ENCODE measurements around the gene THSD4. TPM values are rescaled to one million over a fixed set of nuclear protein-coding genes. Genes with fewer than 3 reads are reported as not detected.

THSD4 gene
- total RNA-seq, 1 experiment from 2014 or later = 24.2 TPM

DNA sequence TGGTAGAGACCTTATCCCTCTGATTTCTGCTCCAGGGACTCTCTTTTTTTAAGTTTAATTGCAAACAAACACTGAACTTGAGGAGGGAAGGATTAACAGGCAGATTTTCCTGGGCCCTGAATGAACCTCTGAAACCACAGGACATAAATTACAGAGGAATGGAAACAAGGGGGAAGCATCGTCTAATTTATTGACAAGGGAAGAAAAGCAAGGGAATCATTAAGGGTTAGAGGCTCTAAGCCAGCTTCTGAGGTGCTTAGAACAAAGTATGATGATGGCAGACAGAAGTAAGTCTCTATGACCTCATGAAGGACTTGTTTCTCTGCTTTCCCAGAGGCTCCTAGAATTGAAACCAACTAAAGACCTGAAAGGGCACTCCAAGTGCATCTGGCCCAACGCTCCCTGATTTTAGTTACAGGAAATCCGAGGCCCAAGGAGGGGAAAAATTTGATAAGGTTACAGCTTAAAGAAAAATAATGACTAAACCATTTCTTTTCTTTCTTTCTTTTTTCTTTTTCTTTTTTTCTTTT, 450.4 kb downstream of the THSD4 start:
- CTCF ChIA-PET = no interaction called here
- intact Hi-C loops (cut with micrococcal nuclease; ENCODE audit: unreplicated experiment) = no loop called here
- peaks cover 12% of the 10 kb centered on the region for H3K4me1 Mint-ChIP-seq (ENCODE audit: low read depth, unreplicated experiment)
- no peaks in the 10 kb centered on the region for H3K36me3 Mint-ChIP-seq (ENCODE audit: insufficient read depth, unreplicated experiment)
- no peak overlapping the region for H3K27ac Mint-ChIP-seq (ENCODE audit: unreplicated experiment)
- no peaks in the 10 kb centered on the region for H3K9me3 Mint-ChIP-seq (ENCODE audit: low read depth, unreplicated experiment)
- BruUV-seq (replicated peaks) = no TSS peak
- DNase-seq = no peak
- no peaks in the 10 kb centered on the region for H3K27me3 Mint-ChIP-seq (ENCODE audit: unreplicated experiment)
- H3K4me3 Mint-ChIP-seq (ENCODE audit: low read depth, unreplicated experiment) = no peak overlapping the region
- TF ChIP-seq, protein P1, sequence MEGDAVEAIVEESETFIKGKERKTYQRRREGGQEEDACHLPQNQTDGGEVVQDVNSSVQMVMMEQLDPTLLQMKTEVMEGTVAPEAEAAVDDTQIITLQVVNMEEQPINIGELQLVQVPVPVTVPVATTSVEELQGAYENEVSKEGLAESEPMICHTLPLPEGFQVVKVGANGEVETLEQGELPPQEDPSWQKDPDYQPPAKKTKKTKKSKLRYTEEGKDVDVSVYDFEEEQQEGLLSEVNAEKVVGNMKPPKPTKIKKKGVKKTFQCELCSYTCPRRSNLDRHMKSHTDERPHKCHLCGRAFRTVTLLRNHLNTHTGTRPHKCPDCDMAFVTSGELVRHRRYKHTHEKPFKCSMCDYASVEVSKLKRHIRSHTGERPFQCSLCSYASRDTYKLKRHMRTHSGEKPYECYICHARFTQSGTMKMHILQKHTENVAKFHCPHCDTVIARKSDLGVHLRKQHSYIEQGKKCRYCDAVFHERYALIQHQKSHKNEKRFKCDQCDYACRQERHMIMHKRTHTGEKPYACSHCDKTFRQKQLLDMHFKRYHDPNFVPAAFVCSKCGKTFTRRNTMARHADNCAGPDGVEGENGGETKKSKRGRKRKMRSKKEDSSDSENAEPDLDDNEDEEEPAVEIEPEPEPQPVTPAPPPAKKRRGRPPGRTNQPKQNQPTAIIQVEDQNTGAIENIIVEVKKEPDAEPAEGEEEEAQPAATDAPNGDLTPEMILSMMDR (IDR thresholded peaks at IDR 0.05; ENCODE audit: unreplicated experiment) = no peak

DNA sequence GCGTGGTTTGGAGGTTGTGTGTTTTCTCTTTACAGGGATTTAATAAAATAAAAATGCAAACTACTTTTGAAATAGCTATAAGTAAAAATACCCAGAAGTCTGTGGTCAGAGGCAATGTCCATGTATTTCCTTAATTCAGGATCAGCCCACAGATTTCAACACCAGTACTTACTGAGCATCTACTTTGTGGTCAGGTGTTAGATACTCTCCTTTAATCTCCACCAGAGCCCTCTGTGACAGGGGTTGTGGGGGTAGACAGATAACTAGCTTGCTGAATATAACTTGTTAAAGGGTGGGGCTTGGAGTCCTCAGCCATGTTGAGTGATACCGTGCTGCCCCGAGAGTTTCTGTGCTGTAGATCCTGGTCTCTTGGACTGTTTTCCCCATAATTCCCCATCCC, 451.0 kb downstream of the THSD4 start:
- no peaks in the 10 kb centered on the region for H3K9me3 Mint-ChIP-seq (ENCODE audit: low read depth, unreplicated experiment)
- H3K4me1 Mint-ChIP-seq (ENCODE audit: low read depth, unreplicated experiment) = peaks cover 10% of the 10 kb centered on the region
- BruUV-seq (replicated peaks) = no TSS peak
- intact Hi-C loops (cut with micrococcal nuclease; ENCODE audit: unreplicated experiment) = no loop called here
- H3K36me3 Mint-ChIP-seq (ENCODE audit: insufficient read depth, unreplicated experiment) = no peaks in the 10 kb centered on the region
- no peak overlapping the region for H3K4me3 Mint-ChIP-seq (ENCODE audit: low read depth, unreplicated experiment)
- DNase-seq = no peak
- CTCF ChIA-PET = no interaction called here
- no peak overlapping the region for H3K27ac Mint-ChIP-seq (ENCODE audit: unreplicated experiment)
- TF ChIP-seq, protein P1 (IDR thresholded peaks at IDR 0.05; ENCODE audit: unreplicated experiment) = no peak
- H3K27me3 Mint-ChIP-seq (ENCODE audit: unreplicated experiment) = no peaks in the 10 kb centered on the region

DNA sequence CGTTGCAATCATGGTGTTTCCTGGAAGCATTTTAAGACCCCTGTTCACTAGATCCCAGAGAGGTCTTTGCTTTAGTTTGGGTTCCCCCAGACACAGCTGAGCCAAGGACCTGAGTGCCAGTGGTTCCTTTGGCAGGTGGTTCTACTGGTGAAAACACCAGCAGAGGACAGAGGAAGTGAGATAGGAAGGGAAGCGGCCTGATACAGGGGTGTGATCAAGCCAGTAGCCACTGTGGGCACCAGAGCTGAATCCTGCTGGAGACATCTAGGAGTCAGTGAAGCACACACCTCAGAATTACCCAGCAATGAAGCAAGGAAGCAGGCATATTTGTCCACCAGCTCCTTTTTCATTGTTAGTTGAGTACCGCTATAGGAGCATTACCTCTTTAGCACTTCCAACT, 451.9 kb downstream of the THSD4 start:
- CTCF ChIA-PET = interaction anchor here (0.6 to 0.8 kb wide), 2 partner anchors 19 to 448 kb away, joined by 3 to 6 read pairs; no protein-coding TSS in a partner anchor
- no TSS peak for BruUV-seq (replicated peaks)

DNA sequence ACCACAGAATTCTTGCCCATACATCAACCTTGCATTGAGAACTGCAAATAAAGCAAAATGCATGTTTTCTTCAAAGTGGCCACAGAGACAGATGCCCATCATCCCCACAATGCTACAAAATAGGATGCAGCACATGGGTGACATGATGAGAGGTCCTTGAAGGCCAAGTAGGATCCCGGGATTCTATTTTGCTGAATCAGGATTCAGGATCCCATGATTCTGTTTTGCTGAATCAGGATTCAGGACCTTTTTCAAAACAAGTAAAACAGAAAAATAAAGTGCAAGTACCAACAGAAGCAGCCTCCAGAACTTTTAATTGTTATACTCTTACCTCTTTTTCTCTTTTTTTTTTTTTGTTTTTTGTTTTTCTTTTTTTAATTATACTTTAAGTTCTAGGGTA, 453.0 kb downstream of the THSD4 start:
- H3K4me3 Mint-ChIP-seq (ENCODE audit: low read depth, unreplicated experiment) = no peak overlapping the region
- CTCF ChIA-PET = interaction anchor here (0.7 kb wide), 1 partner anchor 11 kb away, joined by 3 read pairs; no protein-coding TSS in a partner anchor
- no TSS peak for BruUV-seq (replicated peaks)
- H3K27ac Mint-ChIP-seq (ENCODE audit: unreplicated experiment) = no peak overlapping the region
- no peaks in the 10 kb centered on the region for H3K9me3 Mint-ChIP-seq (ENCODE audit: low read depth, unreplicated experiment)
- H3K4me1 Mint-ChIP-seq (ENCODE audit: low read depth, unreplicated experiment) = peaks cover 11% of the 10 kb centered on the region
- TF ChIP-seq, protein P1 (IDR thresholded peaks at IDR 0.05; ENCODE audit: unreplicated experiment) = no peak
- intact Hi-C loops (cut with micrococcal nuclease; ENCODE audit: unreplicated experiment) = no loop called here
- no peaks in the 10 kb centered on the region for H3K36me3 Mint-ChIP-seq (ENCODE audit: insufficient read depth, unreplicated experiment)
- H3K27me3 Mint-ChIP-seq (ENCODE audit: unreplicated experiment) = no peaks in the 10 kb centered on the region
- no peak for DNase-seq

More for the DNA sequence above, 451.9 kb downstream of the THSD4 start:
- Mint-ChIP-seq H3K27me3 (ENCODE audit: unreplicated experiment) (no peaks in the 10 kb centered on the region), H3K9me3 (ENCODE audit: low read depth, unreplicated experiment) (no peaks in the 10 kb centered on the region), H3K4me3 (ENCODE audit: low read depth, unreplicated experiment) (no peak overlapping the region), H3K36me3 (ENCODE audit: insufficient read depth, unreplicated experiment) (no peaks in the 10 kb centered on the region), H3K4me1 (ENCODE audit: low read depth, unreplicated experiment) (peaks cover under 1% of the 10 kb centered on the region), H3K27ac (ENCODE audit: unreplicated experiment) (no peak overlapping the region)
- TF ChIP-seq, protein P1 (IDR thresholded peaks at IDR 0.05; ENCODE audit: unreplicated experiment) = no peak
- intact Hi-C loops (cut with micrococcal nuclease; ENCODE audit: unreplicated experiment) = no loop called here
- no peak for DNase-seq
